HFFc6 (cell line): Measurements from ENCODE around the gene MYH11. TPM values are rescaled to one million over a fixed set of nuclear protein-coding genes. Genes with fewer than 3 reads are reported as not detected.
"Not testable (repeated sequence)": the region's sequence is repeated elsewhere in the genome, so short reads cannot be mapped to it uniquely, and the experiment has no call there.

Experiments
- DNase-seq: peaks from one replicate; pipeline ENCODE4 v3.0.0-alpha.2; 2018
- H3K27ac Mint-ChIP-seq: 2 replicates; pipeline ENCODE4 v1.8.0; 2020; ENCODE audit warnings: mild to moderate bottlenecking, mixed read lengths
- H3K27me3 Mint-ChIP-seq: 2 replicates; pipeline ENCODE4 v1.8.0; 2021; ENCODE audit warnings: mild to moderate bottlenecking, moderate library complexity, mixed read lengths; ENCODE audit not compliant: insufficient read depth
- H3K36me3 Mint-ChIP-seq: 2 replicates; pipeline ENCODE4 v1.8.0; 2021; ENCODE audit warnings: low read depth, mixed read lengths
- H3K4me1 Mint-ChIP-seq: 2 replicates; pipeline ENCODE4 v1.8.0; 2020; ENCODE audit warnings: low read depth, mixed read lengths
- H3K4me3 Mint-ChIP-seq: 2 replicates; pipeline ENCODE4 v1.8.0; 2020; ENCODE audit warnings: mild to moderate bottlenecking, moderate library complexity, mixed read lengths
- H3K9me3 Mint-ChIP-seq: 2 replicates; pipeline ENCODE4 v1.8.0; 2020; ENCODE audit warnings: mild to moderate bottlenecking, mixed read lengths
- CTCF ChIP-seq: fragments of 200-600 bp; sonication (generic); IDR thresholded peaks from 2 replicates; pipeline ENCODE4 v1.5.0; 2021; ENCODE audit warnings: antibody characterized with exemption, mild to moderate bottlenecking
- total RNA-seq, 6 experiments: library from RNA; stranded (reverse); fragmentation: NEBNext Ultra II Directional; extraction: Animal tissue kit (Norgen Biotek cat#: 25700); gene quantifications; 2 replicates in 1 of 6; 3 replicates in 5 of 6; pipeline ENCODE4 v1.2.3, GENCODE V29; 2021

MYH11 gene
- total RNA-seq, 6 experiments from 2014 or later: 0.02 to 0.23 (median 0.21) TPM; not detected in 2

- no peak for TF ChIP-seq CTCF
- Mint-ChIP-seq H3K36me3 (no peaks in the 10 kb centered on the region), H3K27ac (no peak overlapping the region), H3K9me3 (no peaks in the 10 kb centered on the region), H3K27me3 (peaks cover 37% of the 10 kb centered on the region), H3K4me3 (no peak overlapping the region), H3K4me1 (peaks cover 19% of the 10 kb centered on the region)
- no peak for DNase-seq
Observed at GRCh38 chr16:15847611-15848175, 9.1 kb downstream of the MYH11 start.

- DNase-seq: no peak
- H3K36me3 Mint-ChIP-seq: no peaks in the 10 kb centered on the region
- no peak for TF ChIP-seq CTCF
- no peak overlapping the region for H3K27ac Mint-ChIP-seq
- H3K9me3 Mint-ChIP-seq: no peaks in the 10 kb centered on the region
- H3K4me3 Mint-ChIP-seq: no peak overlapping the region
- H3K4me1 Mint-ChIP-seq: peaks cover 19% of the 10 kb centered on the region
- peaks cover 31% of the 10 kb centered on the region for H3K27me3 Mint-ChIP-seq
Observed at GRCh38 chr16:15846510-15846909, 10.3 kb downstream of the MYH11 start.

GRCh38 chr16:15843635-15844279 is 13.1 kb downstream of the MYH11 start:
- Mint-ChIP-seq H3K4me3 (no peak overlapping the region), H3K27ac (no peak overlapping the region), H3K36me3 (no peaks in the 10 kb centered on the region), H3K9me3 (no peaks in the 10 kb centered on the region), H3K27me3 (peaks cover 26% of the 10 kb centered on the region), H3K4me1 (peaks cover 19% of the 10 kb centered on the region)
- peak; percentile 15 for DNase-seq
- no peak for TF ChIP-seq CTCF

GRCh38 chr16:15839204-15839603 is 17.6 kb downstream of the MYH11 start:
- H3K27ac Mint-ChIP-seq, H3K4me3 Mint-ChIP-seq, DNase-seq, H3K9me3 Mint-ChIP-seq, H3K36me3 Mint-ChIP-seq: not testable (repeated sequence)
- Mint-ChIP-seq H3K4me1 (peaks cover 12% of the 10 kb centered on the region), H3K27me3 (peaks cover 19% of the 10 kb centered on the region)

- no peak for DNase-seq
- no peaks in the 10 kb centered on the region; the same call in 1 of the 2 replicates for H3K4me1 Mint-ChIP-seq
- no peak overlapping the region for H3K4me3 Mint-ChIP-seq
- no peaks in the 10 kb centered on the region for H3K36me3 Mint-ChIP-seq
- H3K27ac Mint-ChIP-seq: no peak overlapping the region
- TF ChIP-seq CTCF: no peak
- H3K27me3 Mint-ChIP-seq: peaks cover 26% of the 10 kb centered on the region
- H3K9me3 Mint-ChIP-seq: no peaks in the 10 kb centered on the region
Observed at GRCh38 chr16:15837761-15838160, 19.1 kb downstream of the MYH11 start.

GRCh38 chr16:15836965-15837611 is 19.7 kb downstream of the MYH11 start:
- Mint-ChIP-seq H3K9me3 (no peaks in the 10 kb centered on the region), H3K4me3 (no peak overlapping the region), H3K27me3 (peaks cover 28% of the 10 kb centered on the region), H3K27ac (no peak overlapping the region), H3K36me3 (no peaks in the 10 kb centered on the region), H3K4me1 (no peaks in the 10 kb centered on the region; the same call in 1 of the 2 replicates)
- no peak for DNase-seq
- no peak for TF ChIP-seq CTCF
